OCI-M2 (cell line): ENCODE measurements around the gene TMEM178B.

Source experiments
- DNase-seq: peaks from one replicate; lab custom pipeline; 2025; ENCODE audit not compliant: unreplicated experiment; lab: John Stamatoyannopoulos, UW

The TMEM178B gene

GRCh38 chr7:141511676-141512396 is 438.0 kb downstream of the TMEM178B start:
- DNase-seq, result no peak

- DNase-seq, result no peak
Measured at GRCh38 chr7:141512597-141512996, 438.7 kb downstream of the TMEM178B start.

GRCh38 chr7:141513720-141514119 is 439.9 kb downstream of the TMEM178B start:
- no peak for DNase-seq

- DNase-seq, result no peak
Measured at GRCh38 chr7:141515941-141516340, 442.1 kb downstream of the TMEM178B start.

- no peak for DNase-seq
Measured at GRCh38 chr7:141519623-141520022, 445.8 kb downstream of the TMEM178B start.

- no peak for DNase-seq
Measured at GRCh38 chr7:141522657-141523342, 448.9 kb downstream of the TMEM178B start.

- no peak for DNase-seq
Measured at GRCh38 chr7:141525973-141526514, 452.2 kb downstream of the TMEM178B start.

GRCh38 chr7:141527076-141527475 is 453.2 kb downstream of the TMEM178B start:
- no peak for DNase-seq

GRCh38 chr7:141528399-141528798 is 454.5 kb downstream of the TMEM178B start:
- DNase-seq, result no peak
